GM12878 (cell line): ENCODE results near the gene ZNF282. TPM values are rescaled to one million over a fixed set of nuclear protein-coding genes. Genes with fewer than 3 reads are reported as not detected.

ENCODE experiments used
- ATAC-seq: fragments of 200-7000 bp; cut with Tn5 transposase; 3 replicates; pipeline ENCODE4 v1.9.1; 2020; ENCODE audit warnings: mild to moderate bottlenecking, moderate library complexity
- BruUV-seq: library from RNA; stranded (reverse); fragments of 400-500 nt; replicated peaks from 2 replicates; lab custom pipeline; 2021; lab: Mats Ljungman, UMichigan
- CTCF ChIA-PET: fragments of 300-600 bp; sonication (Branson Sonifier 250); formaldehyde crosslinking; extraction: SDS; loops from one replicate; lab custom pipeline; 2021; ENCODE audit warnings: inconsistent platforms; lab: Yijun Ruan, JAX
- POLR2A ChIA-PET: fragments of 350-600 bp; formaldehyde crosslinking; extraction: SDS; loops from one replicate; lab custom pipeline; 2021; ENCODE audit warnings: inconsistent platforms; lab: Charles Lee
- RAD21 ChIA-PET: fragments of 300-600 bp; sonication (Branson Sonifier 250); formaldehyde crosslinking; loops from one replicate; lab custom pipeline; 2023; ENCODE audit warnings: antibody characterized with exemption; ENCODE audit not compliant: unreplicated experiment; lab: Charles Lee
- SMC1A ChIA-PET: fragments of 300-600 bp; sonication (Branson Sonifier 250); formaldehyde crosslinking; loops from one replicate; lab custom pipeline; 2023; ENCODE audit not compliant: unreplicated experiment, uncharacterized antibody; lab: Charles Lee
- DNase-seq: peaks from one replicate; pipeline ENCODE4 v3.0.0-alpha.2; 2011; ENCODE audit warnings: low read depth, low spot score
- FAIRE-seq: peaks from 3 replicates; lab custom pipeline; 2011; peaks lifted over from hg19 to GRCh38; lab: Jason Lieb, UNC
- H2AFZ ChIP-seq: 2 replicates; pipeline ENCODE4 v1.6.0; 2011; ENCODE audit warnings: low read depth, low read length, control low read depth; ENCODE audit not compliant: control insufficient read depth
- H3K27ac ChIP-seq: 2 replicates; pipeline ENCODE4 v1.5.1; 2011; ENCODE audit warnings: control low read depth; ENCODE audit not compliant: control insufficient read depth, insufficient read depth
- H3K27me3 ChIP-seq, 2 experiments: replicated peaks in 1 of 2; 2 replicates each; pipeline versions ENCODE4 v1.6.0 to v1.6.1; 2011; ENCODE audit warnings: low read length in 1 of 2; ENCODE audit not compliant: control insufficient read depth in 2 of 2, insufficient read depth in 2 of 2
- H3K36me3 ChIP-seq, 2 experiments: 2 replicates each; pipeline ENCODE4 v1.5.1; 2011; ENCODE audit warnings: low read length in 1 of 2; ENCODE audit not compliant: control insufficient read depth in 2 of 2, insufficient read depth in 2 of 2
- H3K4me1 ChIP-seq: 2 replicates; pipeline ENCODE4 v1.6.1; 2011; ENCODE audit warnings: mild to moderate bottlenecking, low read length, moderate library complexity, mixed read lengths; ENCODE audit not compliant: control insufficient read depth, insufficient read depth
- H3K4me2 ChIP-seq: 2 replicates; pipeline ENCODE4 v1.6.0; 2011; ENCODE audit warnings: control low read depth; ENCODE audit not compliant: control insufficient read depth, insufficient read depth
- H3K4me3 ChIP-seq: fragments of 200-600 bp; sonication (generic); 2 replicates; pipeline ENCODE4 v1.5.1; 2016
- H3K79me2 ChIP-seq: 2 replicates; pipeline ENCODE4 v1.6.0; 2011; ENCODE audit warnings: low read length; ENCODE audit not compliant: control insufficient read depth, insufficient read depth
- H3K9ac ChIP-seq: 2 replicates; pipeline ENCODE4 v1.8.0; 2011; ENCODE audit warnings: low read length, control low read depth, mixed read lengths; ENCODE audit not compliant: control insufficient read depth, insufficient read depth
- H3K9me3 ChIP-seq: replicated peaks from 3 replicates; pipeline ENCODE4 v1.5.1; 2011; ENCODE audit warnings: mild to moderate bottlenecking, low read length; ENCODE audit not compliant: control insufficient read depth, insufficient read depth
- H4K20me1 ChIP-seq: 2 replicates; pipeline ENCODE4 v1.6.0; 2011; ENCODE audit not compliant: control insufficient read depth, insufficient read depth
- ATF2 ChIP-seq: IDR thresholded peaks from 2 replicates; pipeline ENCODE4 v1.6.1; 2012; ENCODE audit warnings: low read length, inconsistent platforms
- BMI1 ChIP-seq: fragments of 450-650 bp; IDR thresholded peaks from 2 replicates; pipeline ENCODE4 v1.6.1; 2016; ENCODE audit warnings: mild to moderate bottlenecking, moderate library complexity, borderline replicate concordance
- EGR1 ChIP-seq, 2 experiments: IDR thresholded peaks; 1 replicate in 1 of 2; 2 replicates in 1 of 2; pipeline ENCODE4 v1.6.1; 2011 to 2012; ENCODE audit warnings: low read depth in 2 of 2, low read length in 2 of 2, borderline replicate concordance in 1 of 2, mild to moderate bottlenecking in 1 of 2, moderate library complexity in 1 of 2
- FOS ChIP-seq: IDR thresholded peaks from 3 replicates; pipeline ENCODE4 v1.6.1; 2011; ENCODE audit warnings: borderline replicate concordance; ENCODE audit not compliant: insufficient read length; ENCODE audit errors: extremely low read depth
- MEF2A ChIP-seq: IDR thresholded peaks from 2 replicates; pipeline ENCODE4 v1.6.1; 2011; ENCODE audit warnings: low read depth, mild to moderate bottlenecking, low read length, moderate library complexity; ENCODE audit not compliant: insufficient read depth
- MLLT1 ChIP-seq: fragments of 450-650 bp; IDR thresholded peaks from 2 replicates; pipeline ENCODE4 v1.6.1; 2016; ENCODE audit warnings: mild to moderate bottlenecking
- PAX5 ChIP-seq: IDR thresholded peaks from 2 replicates; pipeline ENCODE4 v1.6.1; 2011; ENCODE audit warnings: low read depth, low read length, borderline replicate concordance
- SREBF1 ChIP-seq: IDR thresholded peaks from 2 replicates; pipeline ENCODE4 v1.6.1; 2012; ENCODE audit warnings: mild to moderate bottlenecking, low read length
- TCF12 ChIP-seq: IDR thresholded peaks from 2 replicates; pipeline ENCODE4 v1.6.1; 2011; ENCODE audit warnings: low read depth, mild to moderate bottlenecking, low read length
- TCF7 ChIP-seq: IDR thresholded peaks from 2 replicates; pipeline ENCODE4 v1.6.1; 2014; ENCODE audit warnings: antibody characterized with exemption, borderline replicate concordance
- ZNF24 ChIP-seq: fragments of 450-650 bp; IDR thresholded peaks from 2 replicates; pipeline ENCODE4 v1.6.1; 2017; ENCODE audit warnings: antibody characterized with exemption, mild to moderate bottlenecking
- ZZZ3 ChIP-seq: IDR thresholded peaks from 2 replicates; pipeline ENCODE4 v1.6.1; 2011; ENCODE audit warnings: low read depth; ENCODE audit not compliant: control insufficient read depth, insufficient read length
- WGBS: methylation state at CpG from one replicate; pipeline ENCODE4 v1.1.6; 2016; ENCODE audit warnings: low lambda C conversion rate; ENCODE audit not compliant: insufficient replicate concordance, insufficient coverage; ENCODE audit errors: missing lambda C conversion rate; 5-methylcytosine and 5-hydroxymethylcytosine counted together
- in situ Hi-C: fragments of 300-500 bp; cut with MboI; formaldehyde crosslinking; loops from 9 replicates; pipeline ENCODE4 v1.14.3; 2018; ENCODE audit warnings: mixed read lengths
- intact Hi-C: fragments of 100-400 bp; cut with micrococcal nuclease; formaldehyde crosslinking; loops from one replicate; pipeline ENCODE4 v1.14.2; 2022; ENCODE audit not compliant: unreplicated experiment
- polyA plus RNA-seq, 11 experiments: library from polyadenylated mRNA; depleted of rRNA in 4 of 11; unstranded in 6 of 11; stranded (reverse) in 5 of 11; fragments of >200 nt; fragmentation: Nextera tagmentation in 4 of 11; fragmentation: Illumina TruSeq in 1 of 11; extraction: Ambion mirVana in 4 of 11; extraction: Trizol in 1 of 11; gene quantifications; 1 replicate in 1 of 11; 2 replicates in 10 of 11; pipeline versions ENCODE4 v1.2.1 to v1.2.3, GENCODE V29; 2011 to 2016; ENCODE audit warnings: inconsistent platforms in 2 of 11, missing spikeins in 2 of 11, low read depth in 1 of 11
- total RNA-seq, 4 experiments: library from RNA; depleted of rRNA in 3 of 4; stranded (reverse); fragments of >200 nt in 3 of 4; fragmentation: Illumina TruSeq in 1 of 4; extraction: Trizol in 1 of 4; gene quantifications; 2 replicates each; pipeline versions ENCODE4 v1.2.1 to v1.2.3, GENCODE V29; 2013 to 2021

Gene ZNF282
- total and polyA plus RNA-seq, 10 of the 15 experiments (the other 5 are each of a cell fraction or from before 2014, with no cell fraction given) = 0.35 to 28.4 (median 8.1) TPM

DNA sequence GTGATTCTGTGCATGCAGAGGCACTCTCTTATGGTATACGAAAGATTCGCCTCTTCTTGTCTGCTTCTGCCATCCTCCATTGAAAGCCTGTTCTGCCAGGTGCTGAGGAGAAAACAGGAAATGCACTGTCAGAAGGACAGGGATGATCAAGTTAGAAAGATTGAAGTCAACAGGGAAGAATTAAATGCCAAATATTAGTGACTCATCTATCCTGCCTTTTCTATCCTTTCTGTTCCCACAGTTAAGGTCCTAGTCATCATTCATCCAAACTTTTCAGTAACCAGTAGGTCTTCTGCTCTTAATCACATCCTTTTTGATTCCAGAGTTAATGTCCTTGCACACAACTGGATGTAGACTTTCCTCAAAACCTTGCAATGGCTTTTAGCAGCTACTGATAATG, 61.8 kb downstream of the ZNF282 start:
- in situ Hi-C loops = no loop called here
- H2AFZ ChIP-seq = no peak overlapping the region
- H3K79me2 ChIP-seq = no peaks in the 10 kb centered on the region
- no peak overlapping the region for H3K4me2 ChIP-seq
- ChIA-PET SMC1A (no interaction called here), CTCF (interaction anchor here (0.8 kb wide), 1 partner anchor 10 kb away, joined by 3 read pairs; no protein-coding TSS in a partner anchor), RAD21 (no interaction called here), POLR2A (no interaction called here)
- FAIRE-seq = no peak
- H3K4me1 ChIP-seq = peaks cover 6% of the 10 kb centered on the region
- no peak for TF ChIP-seq ZZZ3
- TF ChIP-seq FOS = no peak
- TF ChIP-seq MLLT1 = no peak
- no peak for TF ChIP-seq MEF2A
- TF ChIP-seq TCF7 = no peak
- no peak for TF ChIP-seq EGR1 (IDR thresholded peaks at IDR 0.05; ENCODE audit: borderline replicate concordance in 1 of 2, low read depth in 2 of 2, low read length in 2 of 2)
- TF ChIP-seq ATF2 = no peak
- TF ChIP-seq SREBF1 = no peak
- no peak for TF ChIP-seq TCF12
- no peak for TF ChIP-seq BMI1
- TF ChIP-seq ZNF24 = no peak
- no peak for TF ChIP-seq PAX5
- 96% methylated on average over 2 of the region's 2 CpGs for WGBS
- H3K9ac ChIP-seq = no peak overlapping the region
- no peaks in the 10 kb centered on the region for H4K20me1 ChIP-seq
- H3K9me3 ChIP-seq = no peaks in the 10 kb centered on the region
- no peak overlapping the region for H3K4me3 ChIP-seq
- H3K27me3 ChIP-seq = no peaks in the 10 kb centered on the region
- intact Hi-C loops = no loop called here
- no peak for DNase-seq
- no peak for ATAC-seq
- H3K36me3 ChIP-seq = peaks cover 9 to 14% of the 10 kb centered on the region in 2 experiments
- no peak overlapping the region for H3K27ac ChIP-seq
- BruUV-seq = no TSS peak
